Mesothelial cell of epicardium (in vitro differentiated cells): ENCODE results near the gene ABCC8. TPM values are rescaled to one million over a fixed set of nuclear protein-coding genes. Genes with fewer than 3 reads are reported as not detected.

Experiments used
- DNase-seq, 2 experiments: peaks; one replicate each; pipeline ENCODE4 v3.0.0; 2021; ENCODE audit warnings: low spot score in 2 of 2; ENCODE audit not compliant: unreplicated experiment in 2 of 2
- H3K27ac Mint-ChIP-seq: 2 replicates; pipeline ENCODE4 v1.8.0; 2021; ENCODE audit warnings: mixed read lengths
- H3K27me3 Mint-ChIP-seq: 2 replicates; pipeline ENCODE4 v1.8.0; 2021; ENCODE audit warnings: low read depth, mixed read lengths
- H3K36me3 Mint-ChIP-seq: 2 replicates; pipeline ENCODE4 v1.8.0; 2021; ENCODE audit warnings: mixed read lengths
- H3K4me1 Mint-ChIP-seq: 2 replicates; pipeline ENCODE4 v1.8.0; 2021; ENCODE audit warnings: mixed read lengths
- H3K4me3 Mint-ChIP-seq: 2 replicates; pipeline ENCODE4 v1.8.0; 2021; ENCODE audit warnings: mild to moderate bottlenecking, moderate library complexity, mixed read lengths
- H3K9me3 Mint-ChIP-seq: 2 replicates; pipeline ENCODE4 v1.8.0; 2021; ENCODE audit warnings: mixed read lengths
- CTCF ChIP-seq: fragments of 200-600 bp; sonication (generic); IDR thresholded peaks from one replicate; pipeline ENCODE4 v1.5.0; 2021; ENCODE audit warnings: antibody characterized with exemption; ENCODE audit not compliant: unreplicated experiment
- total RNA-seq: library from RNA; stranded (reverse); gene quantifications from 3 replicates; pipeline ENCODE4 v1.2.1, GENCODE V29; 2021

ABCC8 gene
- total RNA-seq, 1 donor from 2014 or later: not detected

GRCh38 chr11:17498058-17498457 lies 21.4 kb upstream of the ABCC8 start:
- Mint-ChIP-seq H3K4me3 (no peak overlapping the region), H3K4me1 (no peaks in the 10 kb centered on the region), H3K9me3 (no peaks in the 10 kb centered on the region), H3K36me3 (no peaks in the 10 kb centered on the region), H3K27me3 (peaks cover 66% of the 10 kb centered on the region), H3K27ac (no peak overlapping the region)
- no peak for TF ChIP-seq CTCF
- DNase-seq: no peak

- Mint-ChIP-seq H3K4me3 (no peak overlapping the region), H3K9me3 (no peaks in the 10 kb centered on the region), H3K4me1 (no peaks in the 10 kb centered on the region), H3K27ac (no peak overlapping the region), H3K36me3 (no peaks in the 10 kb centered on the region), H3K27me3 (peaks cover 70% of the 10 kb centered on the region)
- TF ChIP-seq CTCF: no peak
- DNase-seq: no peak
Measured at GRCh38 chr11:17496406-17496805, 19.8 kb upstream of the ABCC8 start.

GRCh38 chr11:17494019-17494418 lies 17.4 kb upstream of the ABCC8 start:
- Mint-ChIP-seq H3K36me3 (no peaks in the 10 kb centered on the region), H3K27me3 (peaks cover 76% of the 10 kb centered on the region)

GRCh38 chr11:17490938-17491337 lies 14.3 kb upstream of the ABCC8 start:
- no peak for TF ChIP-seq CTCF

More at GRCh38 chr11:17494019-17494418, 17.4 kb upstream of the ABCC8 start:
- H3K4me1 Mint-ChIP-seq: no peaks in the 10 kb centered on the region
- H3K4me3 Mint-ChIP-seq: no peak overlapping the region
- no peak for TF ChIP-seq CTCF
- no peak for DNase-seq
- no peak overlapping the region for H3K27ac Mint-ChIP-seq
- H3K9me3 Mint-ChIP-seq: no peaks in the 10 kb centered on the region

GRCh38 chr11:17490232-17490631 lies 13.6 kb upstream of the ABCC8 start:
- no peak for DNase-seq
- TF ChIP-seq CTCF: no peak
- H3K27ac Mint-ChIP-seq: no peak overlapping the region
- H3K36me3 Mint-ChIP-seq: no peaks in the 10 kb centered on the region
- H3K9me3 Mint-ChIP-seq: no peaks in the 10 kb centered on the region
- H3K4me3 Mint-ChIP-seq: no peak overlapping the region
- H3K4me1 Mint-ChIP-seq: no peaks in the 10 kb centered on the region
- H3K27me3 Mint-ChIP-seq: peaks cover 73% of the 10 kb centered on the region

More at GRCh38 chr11:17490938-17491337, 14.3 kb upstream of the ABCC8 start:
- peaks cover 74% of the 10 kb centered on the region for H3K27me3 Mint-ChIP-seq
- H3K4me3 Mint-ChIP-seq: no peak overlapping the region
- no peaks in the 10 kb centered on the region for H3K36me3 Mint-ChIP-seq
- no peaks in the 10 kb centered on the region for H3K9me3 Mint-ChIP-seq
- DNase-seq: no peak
- no peak overlapping the region for H3K27ac Mint-ChIP-seq
- H3K4me1 Mint-ChIP-seq: no peaks in the 10 kb centered on the region

- Mint-ChIP-seq H3K9me3 (no peaks in the 10 kb centered on the region), H3K27me3 (peaks cover 76% of the 10 kb centered on the region), H3K4me1 (no peaks in the 10 kb centered on the region), H3K36me3 (no peaks in the 10 kb centered on the region), H3K4me3 (no peak overlapping the region), H3K27ac (no peak overlapping the region)
- TF ChIP-seq CTCF: no peak
- DNase-seq: no peak
Measured at GRCh38 chr11:17489751-17490150, 13.1 kb upstream of the ABCC8 start.
